Neural progenitor cell (in vitro differentiated cells): Measurements from ENCODE around the gene RELT.

Experiments used
- CTCF ChIP-seq: fragments of 200-600 bp; sonication (generic); IDR thresholded peaks from 2 replicates; pipeline ENCODE4 v1.5.1; 2017; ENCODE audit warnings: antibody characterized with exemption, mild to moderate bottlenecking
- EZH2 ChIP-seq: fragments of 200-600 bp; sonication (generic); IDR thresholded peaks from 2 replicates; pipeline ENCODE4 v1.6.1; 2017; ENCODE audit warnings: antibody characterized with exemption, mild to moderate bottlenecking, moderate library complexity
- EZH2phosphoT487 ChIP-seq: fragments of 200-600 bp; sonication (generic); IDR thresholded peaks from 2 replicates; pipeline ENCODE4 v1.6.1; 2017; ENCODE audit warnings: antibody characterized with exemption

- no peak for TF ChIP-seq CTCF
- no peak for TF ChIP-seq EZH2phosphoT487
- no peak for TF ChIP-seq EZH2
Observed at GRCh38 chr11:73355109-73355508, 21.1 kb upstream of the RELT start.
